CD4-positive, alpha-beta T cell treated with Interleukin-12 subunit alpha and Interleukin-12 subunit beta, for 1 hour (primary cell): ENCODE results near the gene MEOX2.

Experiments used
- DNase-seq: peaks from one replicate; pipeline ENCODE4 v3.0.0-alpha.2; 2020

The MEOX2 gene

DNA sequence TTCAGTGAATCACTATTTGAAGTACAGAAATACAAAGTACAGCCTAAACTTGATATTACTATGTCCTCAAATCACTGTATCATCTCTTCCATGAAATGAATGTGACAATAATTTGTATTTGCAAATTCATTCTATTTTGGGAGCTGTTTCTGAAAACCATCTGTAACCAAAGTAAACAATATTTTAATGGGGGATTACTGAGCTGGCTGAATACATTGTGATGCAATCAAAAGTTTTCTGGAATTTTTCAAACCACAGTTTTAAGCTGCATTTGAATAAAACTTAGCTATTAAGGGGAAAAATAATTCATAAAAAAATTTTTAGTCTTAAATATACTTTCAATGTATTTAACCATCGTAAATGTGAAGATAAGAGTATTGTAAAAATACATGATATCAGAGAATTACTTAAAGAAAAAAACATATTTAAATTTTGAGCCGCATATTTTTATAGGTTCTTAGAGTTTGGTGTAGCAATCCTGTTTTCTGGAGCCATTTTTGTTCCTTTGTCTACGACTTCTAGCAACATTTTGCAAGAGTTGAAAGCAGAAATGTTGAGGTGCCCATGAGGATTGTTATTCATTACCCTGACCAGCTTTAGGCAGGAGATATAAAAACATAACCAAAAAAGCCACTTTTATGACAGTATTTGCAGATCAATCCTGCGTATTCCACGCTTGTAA lies 78.8 kb downstream of the MEOX2 start:
- DNase-seq: no peak

DNA sequence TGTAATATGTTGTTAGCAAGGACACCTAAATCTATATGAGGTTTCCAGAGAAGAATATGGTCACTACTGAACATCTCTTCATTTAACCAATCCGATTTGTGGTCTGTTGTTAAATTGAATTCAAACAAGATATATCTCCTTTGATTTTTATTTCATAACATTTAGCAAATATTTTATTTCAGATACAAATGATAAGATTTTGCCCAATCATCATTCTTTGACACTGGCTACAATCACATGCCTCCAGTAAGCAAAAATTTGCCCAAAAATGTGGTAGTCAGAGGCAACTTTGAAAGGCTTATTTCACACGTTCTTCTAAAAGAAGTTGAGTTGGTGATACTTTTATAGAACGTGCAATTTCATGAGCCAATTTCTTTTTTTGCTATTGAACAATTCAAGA lies 79.9 kb downstream of the MEOX2 start:
- DNase-seq: no peak

DNA sequence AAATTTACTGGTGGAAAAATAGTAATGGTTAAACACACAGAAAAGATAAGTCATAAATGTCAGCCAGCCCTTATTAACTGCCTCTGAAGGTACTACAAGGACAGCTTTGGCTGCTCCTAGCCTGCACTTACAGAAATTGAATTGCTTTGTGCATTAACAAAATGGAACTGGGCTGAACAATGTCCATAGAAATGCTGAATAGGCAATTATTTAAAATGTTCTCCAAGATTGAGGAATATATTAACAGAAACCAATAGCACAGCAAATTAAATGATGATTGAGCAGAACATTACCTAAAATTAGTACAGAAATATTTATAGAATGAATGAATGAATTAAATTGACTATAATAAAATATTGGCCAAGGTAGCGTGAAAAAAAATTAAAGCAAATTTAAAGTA lies 82.3 kb downstream of the MEOX2 start:
- DNase-seq: no peak

DNA sequence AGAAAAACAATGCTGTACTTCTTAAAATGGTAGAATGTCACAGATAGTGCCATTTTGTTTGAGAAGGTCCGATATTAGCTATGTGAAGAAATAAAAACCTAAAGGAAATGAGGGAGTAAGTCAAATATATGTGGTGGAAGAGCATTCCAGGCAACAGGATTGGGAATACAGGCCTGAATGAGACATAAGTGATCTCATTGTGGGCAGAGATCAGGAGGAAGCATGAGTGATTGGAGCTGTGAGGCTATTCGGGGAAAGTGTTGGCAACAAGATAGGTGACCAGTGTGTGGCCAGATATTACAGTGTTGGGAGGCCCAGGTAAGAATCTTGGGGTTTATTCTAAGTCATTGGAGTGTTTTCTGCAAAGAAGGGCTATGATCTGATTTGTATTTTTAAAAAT lies 83.4 kb downstream of the MEOX2 start:
- no peak for DNase-seq

DNA sequence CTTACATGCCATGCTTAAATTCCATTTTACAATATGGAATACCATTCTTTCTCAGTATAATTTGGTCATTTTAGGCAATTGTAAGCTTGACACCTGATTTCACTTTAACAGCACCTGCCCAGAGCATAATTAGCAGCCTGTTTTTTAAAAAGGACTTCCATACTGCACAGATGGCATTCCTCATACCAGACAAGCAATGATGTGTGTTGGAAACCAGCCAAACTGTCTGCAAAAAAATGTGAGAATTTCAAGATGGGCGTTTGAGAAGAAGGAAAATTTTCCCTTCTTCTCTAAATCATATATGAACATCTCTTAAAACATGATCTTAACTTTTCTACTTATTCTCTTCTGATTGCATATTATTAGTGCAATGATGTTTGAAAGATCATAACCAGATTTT lies 84.2 kb downstream of the MEOX2 start:
- no peak for DNase-seq

DNA sequence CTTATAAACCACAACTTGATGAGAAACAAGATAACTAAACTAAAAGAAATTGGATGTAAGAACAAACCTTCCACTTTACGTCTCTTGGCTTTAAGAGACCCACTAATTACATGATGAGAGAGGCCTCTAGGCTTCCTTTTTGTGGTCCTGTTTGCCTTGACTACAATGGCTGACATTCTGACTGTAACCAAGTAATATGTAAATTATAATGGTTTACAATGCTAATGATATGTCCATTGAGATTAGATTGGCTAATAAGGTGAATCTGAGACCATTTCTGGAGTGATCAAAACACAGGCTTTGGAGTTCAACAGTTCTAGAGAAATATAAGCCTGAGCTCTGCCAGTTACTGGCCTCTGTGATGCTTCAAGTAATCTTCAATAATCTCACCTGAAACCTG lies 85.3 kb downstream of the MEOX2 start:
- no peak for DNase-seq

DNA sequence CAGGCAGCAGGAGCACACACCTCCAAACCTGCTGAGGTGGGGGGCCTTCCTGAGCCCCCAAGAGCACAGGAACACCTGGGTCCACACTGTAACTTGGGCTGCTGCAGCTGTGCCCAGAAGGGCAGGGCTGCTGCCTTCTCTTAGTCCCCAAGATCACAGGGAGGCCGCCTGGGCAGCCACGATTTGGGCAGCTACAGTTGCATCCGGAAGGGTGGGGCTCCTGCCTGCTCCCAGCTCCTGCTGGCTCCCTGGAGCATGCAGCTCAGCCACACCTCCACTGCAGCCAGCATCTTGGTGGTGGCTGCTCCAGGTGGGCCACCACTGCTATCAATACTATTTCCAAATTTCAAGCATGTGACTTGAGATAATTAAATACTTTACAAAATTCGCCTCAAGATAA lies 86.2 kb downstream of the MEOX2 start:
- no peak for DNase-seq

DNA sequence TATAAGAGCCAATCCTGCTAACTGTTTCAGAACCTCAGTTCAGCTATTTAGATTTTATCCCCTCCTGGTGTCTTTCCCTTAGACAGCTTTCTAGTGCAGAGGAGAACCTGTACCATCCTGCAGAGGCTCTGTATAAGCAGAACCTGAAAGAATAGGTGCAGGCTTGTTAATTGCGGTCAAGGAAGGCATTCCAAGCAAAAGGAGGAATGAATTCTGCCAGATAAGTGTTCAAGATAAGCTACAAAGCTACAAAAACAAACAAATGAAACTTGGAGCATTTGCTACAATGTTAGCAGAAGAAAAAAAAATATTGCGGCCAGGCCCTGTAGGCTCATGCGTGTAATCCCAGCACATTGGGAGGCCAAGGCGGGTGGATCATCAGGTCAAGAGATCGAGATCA lies 92.0 kb downstream of the MEOX2 start:
- no peak for DNase-seq

DNA sequence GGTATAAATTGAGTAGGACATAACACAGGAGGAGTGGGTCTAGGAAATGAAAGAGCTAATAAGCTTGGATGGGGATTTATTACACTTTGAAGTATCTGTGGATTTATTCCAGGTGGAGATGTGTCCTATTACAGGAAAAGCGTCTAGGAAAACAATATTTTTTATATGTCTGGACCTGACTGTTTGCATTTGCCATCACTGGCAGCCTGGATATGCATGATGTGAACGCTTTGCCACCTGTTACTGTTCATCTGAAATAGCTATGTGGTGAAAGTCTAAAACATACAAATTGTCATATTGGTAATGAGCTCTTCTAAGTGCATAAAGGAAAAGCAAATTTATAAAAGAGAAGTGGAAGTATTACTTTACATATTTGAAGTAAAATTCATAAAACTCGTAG lies 93.1 kb downstream of the MEOX2 start:
- DNase-seq: no peak

DNA sequence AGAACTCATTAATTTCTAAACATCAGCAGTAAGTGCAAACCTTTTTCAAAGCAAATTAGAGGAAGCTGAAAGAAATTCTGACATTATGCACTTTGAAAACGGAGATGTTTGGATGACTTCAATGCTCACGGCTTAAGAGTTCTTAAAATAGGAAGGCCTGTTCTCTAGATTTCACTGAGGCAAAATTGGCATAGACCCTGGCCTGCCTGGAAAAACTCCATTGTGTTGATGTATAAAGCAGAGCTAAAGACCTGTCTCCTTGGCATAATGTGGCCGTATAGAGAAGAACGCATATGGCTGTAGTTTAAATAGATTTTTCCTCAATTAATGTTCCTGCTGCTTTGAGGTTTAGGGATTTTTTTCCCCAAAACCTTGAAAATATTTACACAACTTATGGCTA lies 100.2 kb downstream of the MEOX2 start:
- no peak for DNase-seq

DNA sequence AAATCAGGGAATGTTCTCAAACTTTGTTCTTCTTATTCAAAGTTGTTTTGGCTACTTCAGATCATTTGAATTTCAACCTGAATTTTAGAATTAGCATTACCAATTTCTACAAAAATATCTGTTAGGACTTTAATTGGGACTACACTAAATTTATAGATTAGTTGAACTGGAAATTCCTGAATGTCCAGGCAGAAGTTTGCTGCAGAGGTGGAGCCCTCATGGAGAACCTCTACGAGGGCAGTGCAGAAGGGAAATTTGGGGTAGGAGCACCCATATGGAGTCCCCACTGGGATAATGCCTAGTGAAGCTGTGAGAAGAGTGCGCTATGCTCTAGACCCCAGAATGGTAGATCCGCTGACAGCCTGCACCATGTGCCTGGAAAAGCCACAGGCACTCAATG lies 101.9 kb downstream of the MEOX2 start:
- DNase-seq: no peak

DNA sequence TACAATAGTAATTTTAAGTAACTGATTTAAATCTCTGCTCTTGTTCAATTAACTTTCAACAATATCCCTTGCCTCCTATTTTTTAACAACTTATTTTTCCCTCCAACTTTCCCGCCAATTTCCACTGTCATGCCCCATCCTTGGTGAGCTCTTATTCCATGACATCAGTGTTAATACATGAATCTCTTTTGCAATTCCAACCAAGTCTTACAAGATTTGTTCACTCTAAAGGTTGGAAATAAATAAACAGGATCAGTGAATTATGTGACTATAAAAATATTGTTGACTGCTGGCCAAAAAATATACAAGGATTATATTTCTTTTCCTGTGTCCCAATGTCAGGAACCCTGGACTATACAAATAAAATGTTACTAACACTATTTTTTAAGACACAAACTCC lies 103.7 kb downstream of the MEOX2 start:
- DNase-seq: no peak

DNA sequence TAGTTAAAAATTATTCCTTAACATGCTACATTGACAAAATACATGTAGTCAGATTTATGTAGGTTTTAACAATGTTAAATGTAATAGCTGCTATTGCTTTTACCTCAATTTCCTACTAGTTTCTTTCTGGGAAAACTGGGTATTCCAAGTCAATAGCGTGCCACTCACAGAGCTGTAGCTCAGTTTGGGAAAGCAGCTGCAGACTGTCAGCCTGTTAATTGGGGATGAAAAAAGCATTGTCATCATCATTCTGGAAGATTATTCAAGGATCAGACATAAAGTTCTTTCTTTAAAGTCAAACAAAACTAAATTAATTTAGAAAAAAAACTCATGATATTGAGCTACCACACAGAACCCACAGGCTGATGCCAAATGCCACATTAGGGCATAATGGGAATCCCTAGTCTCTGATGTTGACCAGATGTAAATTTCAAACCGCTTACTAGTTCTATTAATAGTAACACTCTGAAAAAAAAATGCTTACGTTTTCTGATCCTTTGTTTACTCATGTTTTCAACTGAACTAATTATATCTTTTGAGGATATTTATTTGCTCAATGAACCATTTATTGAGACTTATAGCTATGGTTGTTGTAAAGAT lies 105.0 kb downstream of the MEOX2 start:
- DNase-seq: no peak

DNA sequence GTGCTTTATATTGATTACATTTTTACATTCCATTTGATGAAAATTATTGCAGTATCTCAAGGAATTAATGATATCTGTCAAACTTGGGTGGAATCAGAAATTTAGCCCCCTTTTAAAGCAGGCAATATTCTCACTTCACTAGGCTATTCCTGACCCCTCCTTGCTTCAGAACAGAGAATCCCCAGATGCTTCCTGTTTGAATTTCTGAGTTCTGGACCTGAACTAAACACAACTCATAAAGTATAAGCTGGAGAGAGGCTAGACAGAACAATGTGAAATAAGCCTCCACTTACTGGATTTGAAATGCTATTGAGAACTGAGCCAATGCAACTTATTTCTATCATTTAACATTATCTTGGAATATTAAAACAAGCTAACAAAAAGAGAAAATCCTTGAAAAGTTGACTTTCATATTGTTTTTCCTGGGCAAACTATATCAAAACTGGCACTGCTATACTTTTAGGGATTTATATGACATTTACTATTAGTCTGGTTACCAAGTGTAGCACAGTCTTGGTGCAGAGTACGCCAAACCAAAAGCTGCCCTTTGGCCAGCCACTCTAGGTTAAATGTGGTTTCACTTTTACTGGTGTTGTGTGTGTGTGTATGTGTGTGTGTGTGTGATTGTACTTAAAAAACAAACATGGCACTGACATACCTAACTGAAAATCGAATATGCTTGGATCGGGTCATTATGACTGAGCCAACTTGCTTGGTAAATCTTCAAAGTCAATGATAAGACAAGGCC lies 105.7 kb downstream of the MEOX2 start:
- no peak for DNase-seq

DNA sequence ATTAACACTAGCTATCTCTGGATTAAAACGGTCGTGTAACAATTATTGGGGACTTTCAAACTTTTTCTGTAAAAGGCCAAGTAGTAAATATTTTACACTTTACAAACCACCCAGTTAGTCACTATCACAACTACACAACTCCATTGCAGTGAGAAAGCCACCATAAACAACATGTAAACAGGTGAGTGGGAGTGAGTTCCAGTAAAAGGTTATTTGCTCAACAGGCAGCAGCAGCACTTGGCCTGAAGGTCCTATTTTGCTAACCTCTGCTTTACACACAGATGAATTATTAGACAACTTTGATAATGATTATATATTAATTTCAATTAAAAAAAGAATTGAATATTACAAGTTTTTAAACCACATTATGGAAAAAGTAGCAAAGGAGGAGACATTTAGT lies 108.9 kb downstream of the MEOX2 start:
- no peak for DNase-seq

DNA sequence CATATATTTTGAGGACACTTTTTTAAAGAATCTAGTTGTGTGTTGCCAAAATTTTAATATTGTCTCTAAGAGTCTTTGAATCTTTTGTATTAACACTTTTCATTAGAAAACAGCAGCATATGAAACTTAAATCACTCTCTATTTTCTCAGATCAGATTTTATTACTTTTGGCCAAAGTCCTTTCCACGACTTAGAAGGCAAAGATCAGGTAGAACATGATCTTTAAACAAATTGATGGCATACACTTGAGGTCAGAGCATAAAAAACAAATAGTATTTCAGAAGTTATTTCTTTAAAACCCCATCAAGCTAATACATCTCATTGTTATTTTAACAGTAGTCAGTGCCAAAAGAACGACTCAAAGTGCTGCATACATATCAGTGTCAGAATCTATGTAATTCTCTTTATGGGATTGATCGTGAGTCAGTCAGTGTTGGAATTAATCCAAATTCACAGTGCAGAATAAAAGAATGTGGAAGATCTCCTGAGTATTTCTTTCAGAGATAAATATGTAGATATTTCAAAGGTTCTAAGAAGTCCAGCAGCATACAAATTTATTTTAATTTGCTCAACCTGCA lies 115.1 kb downstream of the MEOX2 start:
- DNase-seq: no peak

DNA sequence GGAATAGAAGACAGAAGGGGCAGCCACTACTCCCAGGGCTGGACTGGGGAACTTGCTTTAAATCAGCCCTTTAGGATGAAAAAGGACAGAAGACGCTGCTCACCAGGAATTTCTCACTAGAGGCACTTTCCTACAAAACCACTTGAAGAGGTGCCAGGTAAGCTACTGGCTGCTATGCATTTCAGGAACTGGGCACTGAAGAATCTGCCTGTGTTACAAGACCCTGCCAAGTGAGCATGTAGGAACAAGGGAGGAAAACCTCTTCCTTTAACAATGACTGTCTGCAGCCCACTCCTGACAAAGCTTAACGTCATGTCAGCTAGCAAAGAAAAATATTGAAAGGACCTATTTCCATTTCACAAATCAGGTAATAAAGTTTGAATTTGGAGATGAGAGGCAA lies 118.8 kb downstream of the MEOX2 start:
- DNase-seq: no peak

DNA sequence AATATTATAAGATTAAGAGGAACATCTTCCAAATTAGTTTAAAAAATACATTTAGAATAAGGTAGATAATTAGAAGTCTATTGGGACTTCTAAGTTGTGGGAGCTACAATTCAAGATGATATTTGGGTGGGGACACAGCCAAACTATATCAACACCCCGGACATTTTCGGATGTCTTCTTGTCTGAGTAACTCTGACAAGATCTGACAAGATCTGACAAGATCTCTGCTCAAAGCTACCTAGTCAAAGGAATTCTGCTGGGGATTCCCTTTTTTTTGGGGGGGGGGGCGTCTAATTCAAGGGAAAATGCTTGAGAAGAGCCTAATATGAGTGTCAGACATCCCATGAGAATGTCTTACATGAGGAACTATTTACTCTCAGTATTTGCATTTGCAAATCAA lies 119.4 kb downstream of the MEOX2 start:
- no peak for DNase-seq

DNA sequence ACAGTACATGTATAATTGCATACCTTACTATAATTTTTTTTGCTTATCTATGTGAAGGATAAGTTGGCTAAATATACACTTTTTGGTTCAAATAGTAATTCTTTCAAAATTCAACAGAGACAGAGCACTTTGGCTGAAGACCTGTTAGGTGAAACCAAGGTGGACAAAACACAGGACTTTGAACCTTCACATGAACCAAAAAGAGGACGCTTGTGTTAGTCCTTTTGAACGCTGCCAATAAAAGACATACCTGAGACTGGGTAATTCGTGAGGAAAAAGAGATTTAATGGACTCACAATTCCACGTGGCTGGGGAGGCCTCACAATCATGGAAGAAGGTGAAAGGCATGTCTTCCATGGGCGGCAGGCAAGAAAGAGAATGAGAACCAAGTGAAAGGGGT lies 120.0 kb downstream of the MEOX2 start:
- no peak for DNase-seq

DNA sequence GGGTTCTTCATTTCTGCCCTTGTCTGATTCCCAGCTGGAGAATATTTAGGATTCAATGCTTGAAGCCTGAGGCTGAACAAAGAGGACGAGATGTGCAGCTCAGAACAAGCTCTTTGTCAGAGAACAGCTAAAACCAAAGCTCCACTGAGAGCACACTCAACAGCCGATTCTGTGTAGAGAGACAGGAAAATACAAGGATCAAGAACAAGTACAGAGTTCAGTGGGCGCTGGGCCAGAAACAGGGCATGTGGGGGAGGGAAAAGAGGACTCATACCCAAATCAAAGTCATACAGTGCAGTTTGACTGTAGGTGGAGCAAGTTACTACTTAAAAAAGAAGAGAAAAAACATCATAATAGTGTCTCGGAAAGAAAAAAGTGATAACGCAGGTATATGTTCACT lies 124.6 kb downstream of the MEOX2 start, which contains the start of gene AGMO:
Gene AGMO, minus strand, starts transcription at position 181 of the 400 bp plus-strand sequence.
- DNase-seq: no peak
